HUES6 (cell line): ENCODE measurements around the gene UPF2.
A peak's percentile ranks its signal among the peaks of the same experiment; 100 is the strongest.

Experiments
- H3K27ac ChIP-seq: 2 replicates; pipeline ENCODE4 v1.7.0; 2013; ENCODE audit warnings: low read depth, mild to moderate bottlenecking, low read length, inconsistent platforms
- H3K27me3 ChIP-seq: 2 replicates; pipeline ENCODE4 v1.6.1; 2013; ENCODE audit warnings: low read length; ENCODE audit not compliant: control insufficient read depth, insufficient read depth
- H3K36me3 ChIP-seq: 2 replicates; pipeline ENCODE4 v1.6.1; 2013; ENCODE audit warnings: low read length; ENCODE audit not compliant: control insufficient read depth, insufficient read depth
- H3K4me1 ChIP-seq: 2 replicates; pipeline ENCODE4 v1.6.1; 2013; ENCODE audit warnings: low read length; ENCODE audit not compliant: control insufficient read depth, insufficient read depth
- H3K4me3 ChIP-seq: 2 replicates; pipeline ENCODE4 v1.5.1; 2013; ENCODE audit warnings: low read depth, low read length
- H3K9ac ChIP-seq: one replicate; pipeline ENCODE4 v1.6.1; 2013; ENCODE audit warnings: mild to moderate bottlenecking, low read length
- H3K9me3 ChIP-seq: 2 replicates; pipeline ENCODE4 v1.6.1; 2013; ENCODE audit warnings: low read depth, low read length; ENCODE audit not compliant: control insufficient read depth, insufficient read depth

UPF2 gene

DNA sequence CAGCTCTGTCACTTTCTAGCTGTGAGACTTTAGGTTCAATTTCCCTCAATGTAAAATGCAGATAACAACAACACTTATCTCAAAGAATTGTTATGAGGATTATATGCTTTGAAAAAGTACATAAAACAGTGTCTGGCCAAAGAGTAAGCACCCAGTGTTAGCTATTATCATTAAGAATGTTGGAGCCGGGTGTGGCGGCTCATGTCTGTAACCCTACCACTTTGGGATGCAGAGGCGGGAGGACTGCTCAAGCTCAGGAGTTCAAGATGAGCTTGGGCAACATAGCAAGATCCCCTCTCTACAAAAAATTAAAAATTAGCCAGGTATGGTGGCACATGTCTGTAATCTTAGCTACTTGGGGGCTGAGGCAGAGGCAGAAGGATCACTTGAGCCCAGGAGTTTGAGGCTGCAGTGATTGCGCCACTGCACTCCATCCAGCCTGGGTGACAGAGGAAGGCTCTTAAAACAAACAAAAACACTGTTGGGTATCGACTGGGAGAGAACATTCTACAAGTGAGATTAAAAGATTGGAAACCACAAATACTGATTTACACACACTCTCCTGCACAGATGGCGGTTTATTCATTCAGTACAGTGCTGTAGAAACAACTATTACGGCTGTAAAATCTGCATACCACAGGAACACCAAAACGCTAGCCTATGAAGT, 112.2 kb downstream of the UPF2 start:
- Histone ChIP-seq H3K36me3 (peaks cover 67% of the 10 kb centered on the region), H3K9me3 (no peaks in the 10 kb centered on the region), H3K27me3 (no peaks in the 10 kb centered on the region), H3K27ac (no peak overlapping the region), H3K9ac (no peak overlapping the region), H3K4me3 (no peak overlapping the region), H3K4me1 (peaks cover 21% of the 10 kb centered on the region)

DNA sequence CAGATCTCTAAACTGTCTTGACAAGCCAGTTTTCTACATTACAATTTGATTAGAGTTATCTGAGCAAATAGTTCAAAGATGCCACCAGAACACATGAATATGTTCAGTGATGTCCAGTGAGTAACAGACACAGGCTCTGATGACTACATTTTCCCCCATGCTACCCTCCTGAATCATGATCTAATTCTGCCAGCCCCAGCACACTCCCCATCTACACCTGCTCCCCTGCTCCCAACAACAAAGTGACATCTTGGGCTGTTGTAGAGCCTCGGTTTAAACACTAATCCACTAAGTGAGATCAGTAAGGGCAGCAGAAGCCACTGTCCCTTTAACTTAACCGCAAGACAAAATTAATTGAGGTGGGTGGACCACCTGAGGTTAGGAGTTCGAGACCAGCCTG, 114.9 kb downstream of the UPF2 start:
- no peaks in the 10 kb centered on the region; the same call in 1 of the 2 replicates for H3K4me1 ChIP-seq
- peaks cover 65% of the 10 kb centered on the region for H3K36me3 ChIP-seq
- H3K27me3 ChIP-seq = no peaks in the 10 kb centered on the region
- H3K9ac ChIP-seq = no peak overlapping the region
- H3K4me3 ChIP-seq = no peak overlapping the region
- H3K27ac ChIP-seq = no peak overlapping the region
- no peaks in the 10 kb centered on the region for H3K9me3 ChIP-seq

DNA sequence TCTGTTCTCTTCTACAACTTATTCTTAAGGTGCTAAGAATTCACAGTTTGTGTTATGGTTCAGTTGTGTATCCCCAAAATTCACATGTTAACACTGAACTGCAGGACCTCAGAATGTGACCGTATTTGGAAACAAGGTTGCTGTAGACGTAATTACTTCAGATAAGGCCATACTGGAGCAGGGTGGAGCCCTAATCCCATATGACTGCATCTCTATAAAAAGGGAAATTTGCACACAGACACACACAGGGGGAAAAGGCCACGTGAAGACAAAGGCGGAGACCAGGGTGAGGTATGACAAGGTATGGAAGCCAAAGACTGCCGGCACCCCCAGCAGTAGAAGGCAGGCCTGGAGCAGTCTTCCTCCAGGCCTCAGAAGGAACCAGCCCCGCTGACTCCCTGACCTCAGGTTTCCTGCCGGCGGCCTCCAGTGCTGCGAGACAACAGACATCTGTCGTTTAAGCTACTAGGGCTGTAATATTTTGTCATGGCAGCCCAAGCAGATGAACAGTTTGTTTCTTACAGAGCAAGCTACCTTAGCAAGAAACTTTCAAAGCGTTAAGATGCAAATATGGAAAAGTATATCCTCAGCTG, 120.7 kb downstream of the UPF2 start:
- H3K9me3 ChIP-seq = no peaks in the 10 kb centered on the region
- H3K9ac ChIP-seq = no peak overlapping the region
- H3K36me3 ChIP-seq = peaks cover 50% of the 10 kb centered on the region
- 0 out of 2 replicates have a peak overlapping the region, but pooled peaks have one; percentile 33 for H3K27ac ChIP-seq
- no peak overlapping the region for H3K4me3 ChIP-seq
- H3K4me1 ChIP-seq = peaks cover 6% of the 10 kb centered on the region
- H3K27me3 ChIP-seq = no peaks in the 10 kb centered on the region

- Histone ChIP-seq H3K27me3 (no peaks in the 10 kb centered on the region), H3K4me1 (peaks cover 6% of the 10 kb centered on the region), H3K36me3 (peaks cover 34% of the 10 kb centered on the region), H3K9me3 (no peaks in the 10 kb centered on the region), H3K9ac (no peak overlapping the region), H3K4me3 (no peak overlapping the region), H3K27ac (no peak overlapping the region)
Observed at GRCh38 chr10:11919271-11919670, 123.3 kb downstream of the UPF2 start.

DNA sequence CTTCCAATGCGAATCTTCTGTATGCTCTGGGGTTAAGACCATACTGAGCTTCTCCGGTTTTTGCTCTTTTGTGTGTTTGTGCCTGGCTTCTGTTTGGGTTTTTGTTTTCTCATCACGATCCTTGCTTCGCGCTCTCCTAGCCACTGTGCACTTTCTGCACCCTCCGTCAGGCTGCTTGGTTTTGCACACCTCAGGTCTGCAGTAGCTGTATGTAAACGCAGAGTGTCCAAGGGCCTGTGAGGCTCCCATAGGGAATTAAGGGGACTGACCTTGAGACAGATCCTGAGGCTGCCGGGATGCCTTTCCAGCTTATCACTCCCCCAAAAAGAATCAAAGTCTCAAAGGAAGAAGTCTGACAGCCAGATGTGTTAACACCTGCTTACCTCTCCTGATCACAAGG, 124.2 kb downstream of the UPF2 start:
- Histone ChIP-seq H3K27ac (no peak overlapping the region), H3K4me3 (no peak overlapping the region), H3K27me3 (no peaks in the 10 kb centered on the region), H3K4me1 (peaks cover 8% of the 10 kb centered on the region), H3K36me3 (peaks cover 34% of the 10 kb centered on the region), H3K9ac (no peak overlapping the region), H3K9me3 (no peaks in the 10 kb centered on the region)

DNA sequence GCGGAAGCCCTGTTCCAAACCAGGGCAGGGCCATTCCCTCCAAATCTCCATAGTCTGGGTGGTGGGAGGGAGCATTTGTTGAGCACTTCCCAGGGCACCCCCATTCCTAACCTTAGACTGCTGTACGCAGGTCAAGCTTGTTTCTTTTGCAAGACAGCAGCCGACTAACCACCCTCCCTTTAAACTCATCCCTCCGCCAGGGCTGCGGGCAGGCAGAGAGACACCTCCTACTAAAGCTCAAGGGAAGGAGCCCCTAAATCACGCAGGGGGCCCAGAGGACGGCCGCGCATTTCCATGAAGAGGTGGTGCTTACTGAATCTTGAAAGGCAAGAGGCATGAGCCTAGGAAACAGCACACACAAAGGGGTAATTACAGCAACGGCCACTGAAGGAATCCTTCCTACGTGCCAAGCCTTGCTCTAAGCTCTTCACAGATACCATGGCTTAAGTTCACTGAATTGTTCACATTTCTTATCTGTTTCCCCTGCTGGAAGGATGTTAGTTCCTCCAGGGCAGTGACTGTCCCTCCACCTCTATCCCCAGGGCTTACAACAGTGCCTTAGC, 129.4 kb downstream of the UPF2 start:
- H3K4me1 ChIP-seq = peaks cover 11% of the 10 kb centered on the region; the same call in 1 of the 2 replicates
- H3K36me3 ChIP-seq = no peaks in the 10 kb centered on the region
- no peak overlapping the region for H3K27ac ChIP-seq
- H3K27me3 ChIP-seq = no peaks in the 10 kb centered on the region
- no peak overlapping the region for H3K4me3 ChIP-seq
- H3K9me3 ChIP-seq = no peaks in the 10 kb centered on the region
- no peak overlapping the region for H3K9ac ChIP-seq

DNA sequence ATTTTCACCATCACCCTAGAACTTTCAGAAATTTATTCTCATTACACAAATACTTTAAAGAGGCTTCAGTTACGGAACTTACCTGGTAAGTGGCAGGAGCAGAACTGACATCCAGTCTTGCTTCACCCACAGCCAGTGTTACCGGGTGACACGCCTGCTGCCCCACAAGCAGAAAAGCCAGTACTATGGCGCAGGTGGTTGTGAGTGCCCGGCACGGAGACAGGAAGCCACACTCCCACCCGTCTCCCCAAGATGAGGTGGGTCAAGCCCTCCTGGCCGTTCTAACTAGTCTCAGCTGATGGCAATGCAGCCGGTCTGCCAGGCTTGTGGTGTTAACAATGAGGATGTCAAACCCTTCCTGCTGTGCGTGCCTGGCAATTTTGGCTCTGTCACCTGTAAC, 132.5 kb downstream of the UPF2 start:
- Histone ChIP-seq H3K9ac (no peak overlapping the region), H3K9me3 (no peaks in the 10 kb centered on the region), H3K27ac (no peak overlapping the region), H3K27me3 (no peaks in the 10 kb centered on the region), H3K4me1 (peaks cover 11% of the 10 kb centered on the region; the same call in 1 of the 2 replicates), H3K4me3 (no peak overlapping the region), H3K36me3 (no peaks in the 10 kb centered on the region)

GRCh38 chr10:11909618-11910017, 133.0 kb downstream of the UPF2 start:
- no peaks in the 10 kb centered on the region for H3K9me3 ChIP-seq
- no peak overlapping the region for H3K27ac ChIP-seq
- H3K4me1 ChIP-seq = peaks cover 11% of the 10 kb centered on the region; the same call in 1 of the 2 replicates
- no peak overlapping the region for H3K4me3 ChIP-seq
- H3K9ac ChIP-seq = no peak overlapping the region
- no peaks in the 10 kb centered on the region for H3K27me3 ChIP-seq
- no peaks in the 10 kb centered on the region for H3K36me3 ChIP-seq

DNA sequence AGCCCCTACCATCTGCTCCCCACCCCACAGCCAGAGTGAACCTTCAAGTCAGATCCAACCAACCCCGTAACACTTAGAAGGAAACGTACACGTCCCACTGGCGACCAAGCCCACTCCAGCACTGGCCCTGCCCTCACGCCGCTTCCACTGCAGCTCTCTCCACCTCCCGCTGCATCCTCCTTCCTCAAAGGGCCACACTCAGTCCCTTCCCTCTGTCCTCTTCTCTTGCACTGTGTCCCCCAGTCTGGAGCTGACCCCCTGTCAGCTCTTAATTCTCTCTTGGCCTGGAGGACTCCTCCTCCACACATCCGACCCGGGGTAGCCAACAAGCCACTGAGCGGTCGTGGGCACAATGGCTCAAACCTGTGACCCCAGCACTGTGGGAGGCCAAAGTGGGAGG, 133.6 kb downstream of the UPF2 start:
- no peaks in the 10 kb centered on the region for H3K9me3 ChIP-seq
- peaks cover 11% of the 10 kb centered on the region; the same call in 1 of the 2 replicates for H3K4me1 ChIP-seq
- no peak overlapping the region for H3K9ac ChIP-seq
- no peak overlapping the region for H3K4me3 ChIP-seq
- H3K27me3 ChIP-seq = no peaks in the 10 kb centered on the region
- H3K36me3 ChIP-seq = no peaks in the 10 kb centered on the region
- H3K27ac ChIP-seq = no peak overlapping the region

- H3K9me3 ChIP-seq = no peaks in the 10 kb centered on the region
- H3K27ac ChIP-seq = no peak overlapping the region
- no peaks in the 10 kb centered on the region for H3K36me3 ChIP-seq
- no peaks in the 10 kb centered on the region for H3K27me3 ChIP-seq
- H3K4me3 ChIP-seq = no peak overlapping the region
- H3K4me1 ChIP-seq = peaks cover 11% of the 10 kb centered on the region; the same call in 1 of the 2 replicates
- no peak overlapping the region for H3K9ac ChIP-seq
Observed at GRCh38 chr10:11908536-11908935, 134.1 kb downstream of the UPF2 start.

DNA sequence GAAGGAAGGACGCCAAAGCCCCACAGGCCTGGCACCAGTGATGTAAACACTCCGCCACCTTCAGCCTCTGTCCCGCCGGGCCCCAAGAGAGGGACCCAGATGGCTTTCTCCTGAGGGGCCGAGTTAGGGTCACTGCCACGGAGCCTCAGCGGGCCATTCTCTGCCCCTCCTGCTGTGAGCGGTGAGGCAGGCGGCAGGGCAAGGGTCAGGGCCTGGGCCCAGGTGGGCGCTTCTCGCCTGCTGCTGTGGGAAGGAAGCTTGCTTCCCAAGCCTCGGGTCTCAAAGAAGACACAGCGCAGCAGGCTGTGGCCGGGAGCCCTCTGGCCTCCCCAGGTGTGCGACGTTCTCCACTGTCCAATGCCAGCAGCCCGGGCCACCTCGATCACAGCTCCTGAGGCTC, 134.7 kb downstream of the UPF2 start:
- Histone ChIP-seq H3K9ac (no peak overlapping the region), H3K36me3 (no peaks in the 10 kb centered on the region), H3K27me3 (no peaks in the 10 kb centered on the region), H3K27ac (no peak overlapping the region), H3K4me1 (peaks cover 4% of the 10 kb centered on the region; the same call in 1 of the 2 replicates), H3K4me3 (no peak overlapping the region), H3K9me3 (no peaks in the 10 kb centered on the region)
